Stomach (tissue), 4 donors: ENCODE data around the gene LRRFIP1.

Experiments used
- POLR2A ChIP-seq, 4 donors: fragments of 450-650 bp; IDR thresholded peaks; one replicate each; pipeline ENCODE4 v1.6.1; 2016; ENCODE audit warnings: antibody characterized with exemption in 4 of 4, control low read depth in 2 of 4, mild to moderate bottlenecking in 1 of 4, moderate library complexity in 1 of 4
- POLR2AphosphoS5 ChIP-seq, 3 donors: sonication (generic); formaldehyde crosslinking; IDR thresholded peaks; one replicate each; pipeline ENCODE4 v1.6.1; 2016; ENCODE audit warnings: antibody characterized with exemption in 3 of 3

DNA sequence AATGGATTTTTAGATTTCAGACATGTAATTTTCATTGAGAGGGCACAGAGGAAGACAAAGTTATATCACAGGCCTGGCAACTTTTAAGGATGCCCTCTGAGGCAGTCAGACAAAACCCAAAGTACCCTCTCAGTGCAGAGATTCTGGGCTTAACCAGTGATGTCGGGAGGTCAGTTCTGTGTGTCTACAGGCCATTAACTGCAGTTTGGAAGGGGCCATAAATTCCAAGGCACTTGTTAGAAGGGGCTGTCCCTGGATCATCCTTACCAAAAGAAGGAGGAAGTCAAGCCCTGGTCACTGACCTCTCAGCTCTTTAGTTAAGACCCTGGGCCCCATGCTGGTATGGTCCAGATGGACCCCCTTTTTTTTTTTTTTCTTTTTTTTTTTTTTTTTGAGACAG is 60.7 kb downstream of the LRRFIP1 start:
- TF ChIP-seq POLR2A (IDR thresholded peaks at IDR 0.05): no peak
- no peak for TF ChIP-seq POLR2AphosphoS5 (IDR thresholded peaks at IDR 0.05)
